Measurements from ENCODE around the gene MCC. TPM values are rescaled to one million over a fixed set of nuclear protein-coding genes. Genes with fewer than 3 reads are reported as not detected.

The MCC gene
- total RNA-seq, 1 experiment from 2014 or later: 23.5 TPM

DNA sequence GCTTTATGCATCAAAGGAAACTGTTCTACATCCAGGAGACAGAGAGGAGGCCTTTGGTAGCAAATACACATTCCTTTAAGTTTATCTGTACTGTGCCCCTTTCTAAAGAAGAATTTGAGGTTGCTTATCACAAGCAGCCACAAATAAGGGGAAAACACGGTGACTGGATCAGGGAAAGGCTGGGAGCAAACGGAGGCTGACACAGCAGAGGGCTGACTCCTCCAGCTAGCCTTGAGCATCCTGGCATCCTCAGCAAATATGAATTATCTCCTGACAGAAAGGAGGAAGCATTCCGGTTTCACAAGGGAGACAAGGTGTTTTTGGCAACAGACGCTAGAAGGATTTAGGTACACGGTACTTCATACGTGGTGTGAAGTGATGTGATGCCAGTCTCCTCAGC is 378.1 kb downstream of the MCC start:
- ChIA-PET CTCF (no interaction called here), POLR2A (no interaction called here)
- H3K4me3 Mint-ChIP-seq: no peak overlapping the region
- no peaks in the 10 kb centered on the region for H3K27me3 Mint-ChIP-seq (ENCODE audit: low read depth)
- TF ChIP-seq, protein P1, sequence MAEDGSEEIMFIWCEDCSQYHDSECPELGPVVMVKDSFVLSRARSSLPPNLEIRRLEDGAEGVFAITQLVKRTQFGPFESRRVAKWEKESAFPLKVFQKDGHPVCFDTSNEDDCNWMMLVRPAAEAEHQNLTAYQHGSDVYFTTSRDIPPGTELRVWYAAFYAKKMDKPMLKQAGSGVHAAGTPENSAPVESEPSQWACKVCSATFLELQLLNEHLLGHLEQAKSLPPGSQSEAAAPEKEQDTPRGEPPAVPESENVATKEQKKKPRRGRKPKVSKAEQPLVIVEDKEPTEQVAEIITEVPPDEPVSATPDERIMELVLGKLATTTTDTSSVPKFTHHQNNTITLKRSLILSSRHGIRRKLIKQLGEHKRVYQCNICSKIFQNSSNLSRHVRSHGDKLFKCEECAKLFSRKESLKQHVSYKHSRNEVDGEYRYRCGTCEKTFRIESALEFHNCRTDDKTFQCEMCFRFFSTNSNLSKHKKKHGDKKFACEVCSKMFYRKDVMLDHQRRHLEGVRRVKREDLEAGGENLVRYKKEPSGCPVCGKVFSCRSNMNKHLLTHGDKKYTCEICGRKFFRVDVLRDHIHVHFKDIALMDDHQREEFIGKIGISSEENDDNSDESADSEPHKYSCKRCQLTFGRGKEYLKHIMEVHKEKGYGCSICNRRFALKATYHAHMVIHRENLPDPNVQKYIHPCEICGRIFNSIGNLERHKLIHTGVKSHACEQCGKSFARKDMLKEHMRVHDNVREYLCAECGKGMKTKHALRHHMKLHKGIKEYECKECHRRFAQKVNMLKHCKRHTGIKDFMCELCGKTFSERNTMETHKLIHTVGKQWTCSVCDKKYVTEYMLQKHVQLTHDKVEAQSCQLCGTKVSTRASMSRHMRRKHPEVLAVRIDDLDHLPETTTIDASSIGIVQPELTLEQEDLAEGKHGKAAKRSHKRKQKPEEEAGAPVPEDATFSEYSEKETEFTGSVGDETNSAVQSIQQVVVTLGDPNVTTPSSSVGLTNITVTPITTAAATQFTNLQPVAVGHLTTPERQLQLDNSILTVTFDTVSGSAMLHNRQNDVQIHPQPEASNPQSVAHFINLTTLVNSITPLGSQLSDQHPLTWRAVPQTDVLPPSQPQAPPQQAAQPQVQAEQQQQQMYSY (CRISPR knock-in tag; IDR thresholded peaks at IDR 0.05): peak; percentile 72
- TF ChIP-seq NFATC4 (CRISPR knock-in tag; IDR thresholded peaks at IDR 0.05): no peak
- no peak for ATAC-seq
- no peak for DNase-seq (ENCODE audit: low spot score)
- no peak overlapping the region for H3K27ac Mint-ChIP-seq
- peaks cover 15% of the 10 kb centered on the region for H3K9me3 Mint-ChIP-seq
- no peaks in the 10 kb centered on the region for H3K4me1 Mint-ChIP-seq
- H3K36me3 Mint-ChIP-seq: peaks cover 17% of the 10 kb centered on the region

DNA sequence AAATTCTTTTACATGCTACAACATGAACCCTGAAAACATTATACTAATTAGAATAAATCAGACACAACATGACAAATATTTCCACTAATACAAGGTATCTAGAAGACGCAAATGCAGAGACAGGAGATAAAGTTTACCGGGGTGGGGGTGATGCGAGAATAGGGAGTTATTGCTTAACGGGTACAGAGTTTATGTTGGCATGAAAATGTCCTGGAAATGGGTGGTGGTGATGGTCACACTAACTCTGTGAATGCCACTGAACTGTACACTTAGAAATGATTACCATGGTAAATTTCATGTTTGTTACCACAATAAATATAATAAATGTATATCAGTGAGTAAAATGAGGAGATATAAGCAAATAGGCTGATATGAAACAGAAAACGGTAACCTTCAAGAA is 378.9 kb downstream of the MCC start:
- TF ChIP-seq ZNF396 (CRISPR knock-in tag; IDR thresholded peaks at IDR 0.05; ENCODE audit: borderline replicate concordance) (no peak), NR3C1 (CRISPR knock-in tag; conservative IDR thresholded peaks at IDR 0.05; ENCODE audit: low read depth) (no peak), CREB1 (CRISPR knock-in tag; IDR thresholded peaks at IDR 0.05) (no peak)
- no peaks in the 10 kb centered on the region for H3K4me1 Mint-ChIP-seq

DNA sequence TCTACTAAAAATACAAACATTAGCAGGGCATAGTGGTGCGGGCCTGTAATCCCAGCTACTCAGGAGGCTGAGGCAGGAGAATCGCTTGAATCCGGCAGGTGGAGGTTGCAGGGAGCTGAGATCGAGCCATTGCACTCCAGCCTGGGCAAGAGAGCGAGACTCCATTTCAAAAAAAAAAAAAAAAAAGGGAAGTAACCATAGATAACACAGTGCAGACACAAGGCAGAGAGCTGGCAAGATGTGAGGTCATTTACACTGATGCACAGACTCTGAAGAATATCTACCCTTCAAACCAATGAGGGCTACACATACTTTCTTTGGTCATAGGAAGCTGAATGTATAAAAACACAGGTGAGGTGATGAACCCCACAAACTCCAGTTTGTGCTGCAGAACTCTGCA is 379.8 kb downstream of the MCC start:
- H3K36me3 Mint-ChIP-seq: peaks cover under 1% of the 10 kb centered on the region

More for the DNA sequence above, 378.9 kb downstream of the MCC start:
- H3K9me3 Mint-ChIP-seq: peaks cover 9% of the 10 kb centered on the region
- H3K4me3 Mint-ChIP-seq: no peak overlapping the region
- H3K27ac Mint-ChIP-seq: no peak overlapping the region
- no peak for ATAC-seq
- H3K27me3 Mint-ChIP-seq (ENCODE audit: low read depth): no peaks in the 10 kb centered on the region
- ChIA-PET POLR2A (no interaction called here), CTCF (no interaction called here)
- DNase-seq (ENCODE audit: low spot score): no peak
- H3K36me3 Mint-ChIP-seq: peaks cover 9% of the 10 kb centered on the region

DNA sequence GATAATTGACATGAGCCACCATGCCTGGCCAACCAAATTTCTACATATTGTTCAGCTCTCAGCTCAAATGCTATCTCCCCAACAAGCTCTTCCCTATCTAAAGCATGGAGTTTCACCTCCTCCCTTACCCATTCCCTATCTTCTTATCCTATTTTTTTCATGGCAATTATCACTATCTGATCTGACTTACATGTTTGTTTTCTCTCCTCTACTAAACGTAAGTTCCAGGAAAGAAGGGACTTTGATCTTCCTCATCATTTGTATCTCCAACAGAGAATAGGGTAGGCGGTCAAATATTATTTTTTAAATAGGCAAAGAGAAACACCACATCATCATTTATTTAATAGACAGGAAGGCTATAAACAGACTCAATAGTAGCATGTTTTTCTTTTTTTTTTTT is 381.4 kb downstream of the MCC start:
- no peaks in the 10 kb centered on the region for H3K9me3 Mint-ChIP-seq
- TF ChIP-seq, protein P2, sequence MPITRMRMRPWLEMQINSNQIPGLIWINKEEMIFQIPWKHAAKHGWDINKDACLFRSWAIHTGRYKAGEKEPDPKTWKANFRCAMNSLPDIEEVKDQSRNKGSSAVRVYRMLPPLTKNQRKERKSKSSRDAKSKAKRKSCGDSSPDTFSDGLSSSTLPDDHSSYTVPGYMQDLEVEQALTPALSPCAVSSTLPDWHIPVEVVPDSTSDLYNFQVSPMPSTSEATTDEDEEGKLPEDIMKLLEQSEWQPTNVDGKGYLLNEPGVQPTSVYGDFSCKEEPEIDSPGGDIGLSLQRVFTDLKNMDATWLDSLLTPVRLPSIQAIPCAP (CRISPR knock-in tag; IDR thresholded peaks at IDR 0.05): no peak
- TF ChIP-seq, protein P3, sequence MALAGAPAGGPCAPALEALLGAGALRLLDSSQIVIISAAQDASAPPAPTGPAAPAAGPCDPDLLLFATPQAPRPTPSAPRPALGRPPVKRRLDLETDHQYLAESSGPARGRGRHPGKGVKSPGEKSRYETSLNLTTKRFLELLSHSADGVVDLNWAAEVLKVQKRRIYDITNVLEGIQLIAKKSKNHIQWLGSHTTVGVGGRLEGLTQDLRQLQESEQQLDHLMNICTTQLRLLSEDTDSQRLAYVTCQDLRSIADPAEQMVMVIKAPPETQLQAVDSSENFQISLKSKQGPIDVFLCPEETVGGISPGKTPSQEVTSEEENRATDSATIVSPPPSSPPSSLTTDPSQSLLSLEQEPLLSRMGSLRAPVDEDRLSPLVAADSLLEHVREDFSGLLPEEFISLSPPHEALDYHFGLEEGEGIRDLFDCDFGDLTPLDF (CRISPR knock-in tag; IDR thresholded peaks at IDR 0.05): no peak
- TF ChIP-seq ZNF263 (CRISPR knock-in tag; IDR thresholded peaks at IDR 0.05; ENCODE audit: low read depth) (no peak), OVOL2 (CRISPR knock-in tag; IDR thresholded peaks at IDR 0.05; ENCODE audit: borderline replicate concordance) (no peak)
- H3K36me3 Mint-ChIP-seq: peaks cover 4% of the 10 kb centered on the region
- no peak overlapping the region for H3K27ac Mint-ChIP-seq
- ATAC-seq (no peak), DNase-seq (ENCODE audit: low spot score) (no peak)
- no peaks in the 10 kb centered on the region for H3K4me1 Mint-ChIP-seq
- no peak overlapping the region for H3K4me3 Mint-ChIP-seq
- CTCF ChIA-PET: no interaction called here
- H3K27me3 Mint-ChIP-seq (ENCODE audit: low read depth): no peaks in the 10 kb centered on the region
- POLR2A ChIA-PET: no interaction called here

More for the DNA sequence above, 379.8 kb downstream of the MCC start:
- CTCF ChIA-PET: interaction anchor here (0.7 kb wide), 1 partner anchor 331 kb away, joined by 4 read pairs; no protein-coding TSS in a partner anchor
- Mint-ChIP-seq H3K27ac (no peak overlapping the region), H3K4me1 (no peaks in the 10 kb centered on the region), H3K27me3 (ENCODE audit: low read depth) (no peaks in the 10 kb centered on the region), H3K4me3 (no peak overlapping the region), H3K9me3 (peaks cover under 1% of the 10 kb centered on the region; the same call in 1 of the 2 replicates)
- no peak for TF ChIP-seq ZNF232 (CRISPR knock-in tag; IDR thresholded peaks at IDR 0.05)
- TF ChIP-seq JAZF1 (CRISPR knock-in tag; IDR thresholded peaks at IDR 0.05): no peak
- TF ChIP-seq, protein P4, sequence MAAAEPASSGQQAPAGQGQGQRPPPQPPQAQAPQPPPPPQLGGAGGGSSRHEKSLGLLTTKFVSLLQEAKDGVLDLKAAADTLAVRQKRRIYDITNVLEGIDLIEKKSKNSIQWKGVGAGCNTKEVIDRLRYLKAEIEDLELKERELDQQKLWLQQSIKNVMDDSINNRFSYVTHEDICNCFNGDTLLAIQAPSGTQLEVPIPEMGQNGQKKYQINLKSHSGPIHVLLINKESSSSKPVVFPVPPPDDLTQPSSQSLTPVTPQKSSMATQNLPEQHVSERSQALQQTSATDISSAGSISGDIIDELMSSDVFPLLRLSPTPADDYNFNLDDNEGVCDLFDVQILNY (CRISPR knock-in tag; IDR thresholded peaks at IDR 0.05): no peak
- TF ChIP-seq NR2C2 (CRISPR knock-in tag; IDR thresholded peaks at IDR 0.05): no peak
- ATAC-seq (no peak), DNase-seq (ENCODE audit: low spot score) (no peak)
- POLR2A ChIA-PET: no interaction called here
